GM12801 (cell line): ENCODE data around the gene OR13J1.

ENCODE experiments used
- TF ChIP-seq, protein P1 (sequence below): IDR thresholded peaks from one replicate; pipeline ENCODE4 v1.5.1; 2011; ENCODE audit warnings: control low read depth; ENCODE audit not compliant: insufficient read length; ENCODE audit errors: extremely low read depth

The OR13J1 gene, protein sequence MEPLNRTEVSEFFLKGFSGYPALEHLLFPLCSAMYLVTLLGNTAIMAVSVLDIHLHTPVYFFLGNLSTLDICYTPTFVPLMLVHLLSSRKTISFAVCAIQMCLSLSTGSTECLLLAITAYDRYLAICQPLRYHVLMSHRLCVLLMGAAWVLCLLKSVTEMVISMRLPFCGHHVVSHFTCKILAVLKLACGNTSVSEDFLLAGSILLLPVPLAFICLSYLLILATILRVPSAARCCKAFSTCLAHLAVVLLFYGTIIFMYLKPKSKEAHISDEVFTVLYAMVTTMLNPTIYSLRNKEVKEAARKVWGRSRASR

DNA sequence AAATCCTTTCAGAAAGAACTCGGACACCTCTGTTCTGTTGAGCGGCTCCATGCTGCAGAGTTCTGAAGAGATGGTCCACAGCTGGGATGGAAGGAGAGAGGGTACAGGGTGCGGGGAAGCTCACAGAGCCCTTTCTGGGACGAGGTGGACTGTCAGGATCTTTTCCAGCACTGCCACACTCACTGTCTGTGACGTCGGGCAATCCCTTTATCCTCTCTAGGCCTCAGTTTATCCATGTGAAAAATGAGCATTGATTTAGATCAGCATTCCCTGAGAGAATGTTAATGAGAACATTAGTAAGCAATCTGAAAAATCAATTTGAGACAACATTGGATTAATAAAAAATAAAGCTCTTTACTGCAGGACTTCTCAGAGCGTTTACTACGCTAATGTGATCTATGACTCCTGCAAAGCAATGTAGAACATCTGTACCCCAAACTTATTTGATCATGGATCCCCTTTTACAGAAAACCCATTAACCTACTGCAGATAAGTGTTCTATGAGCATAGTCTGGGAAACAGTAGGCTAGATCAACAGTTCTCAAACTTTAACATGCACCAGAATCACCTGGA, at the start of gene OR13J1:
TSS of gene OR13J1 (minus strand) at position 51 of the 573 bp plus-strand sequence. CDS start at position 51, 0 bp downstream.
- TF ChIP-seq, protein P1, sequence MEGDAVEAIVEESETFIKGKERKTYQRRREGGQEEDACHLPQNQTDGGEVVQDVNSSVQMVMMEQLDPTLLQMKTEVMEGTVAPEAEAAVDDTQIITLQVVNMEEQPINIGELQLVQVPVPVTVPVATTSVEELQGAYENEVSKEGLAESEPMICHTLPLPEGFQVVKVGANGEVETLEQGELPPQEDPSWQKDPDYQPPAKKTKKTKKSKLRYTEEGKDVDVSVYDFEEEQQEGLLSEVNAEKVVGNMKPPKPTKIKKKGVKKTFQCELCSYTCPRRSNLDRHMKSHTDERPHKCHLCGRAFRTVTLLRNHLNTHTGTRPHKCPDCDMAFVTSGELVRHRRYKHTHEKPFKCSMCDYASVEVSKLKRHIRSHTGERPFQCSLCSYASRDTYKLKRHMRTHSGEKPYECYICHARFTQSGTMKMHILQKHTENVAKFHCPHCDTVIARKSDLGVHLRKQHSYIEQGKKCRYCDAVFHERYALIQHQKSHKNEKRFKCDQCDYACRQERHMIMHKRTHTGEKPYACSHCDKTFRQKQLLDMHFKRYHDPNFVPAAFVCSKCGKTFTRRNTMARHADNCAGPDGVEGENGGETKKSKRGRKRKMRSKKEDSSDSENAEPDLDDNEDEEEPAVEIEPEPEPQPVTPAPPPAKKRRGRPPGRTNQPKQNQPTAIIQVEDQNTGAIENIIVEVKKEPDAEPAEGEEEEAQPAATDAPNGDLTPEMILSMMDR = no peak

DNA sequence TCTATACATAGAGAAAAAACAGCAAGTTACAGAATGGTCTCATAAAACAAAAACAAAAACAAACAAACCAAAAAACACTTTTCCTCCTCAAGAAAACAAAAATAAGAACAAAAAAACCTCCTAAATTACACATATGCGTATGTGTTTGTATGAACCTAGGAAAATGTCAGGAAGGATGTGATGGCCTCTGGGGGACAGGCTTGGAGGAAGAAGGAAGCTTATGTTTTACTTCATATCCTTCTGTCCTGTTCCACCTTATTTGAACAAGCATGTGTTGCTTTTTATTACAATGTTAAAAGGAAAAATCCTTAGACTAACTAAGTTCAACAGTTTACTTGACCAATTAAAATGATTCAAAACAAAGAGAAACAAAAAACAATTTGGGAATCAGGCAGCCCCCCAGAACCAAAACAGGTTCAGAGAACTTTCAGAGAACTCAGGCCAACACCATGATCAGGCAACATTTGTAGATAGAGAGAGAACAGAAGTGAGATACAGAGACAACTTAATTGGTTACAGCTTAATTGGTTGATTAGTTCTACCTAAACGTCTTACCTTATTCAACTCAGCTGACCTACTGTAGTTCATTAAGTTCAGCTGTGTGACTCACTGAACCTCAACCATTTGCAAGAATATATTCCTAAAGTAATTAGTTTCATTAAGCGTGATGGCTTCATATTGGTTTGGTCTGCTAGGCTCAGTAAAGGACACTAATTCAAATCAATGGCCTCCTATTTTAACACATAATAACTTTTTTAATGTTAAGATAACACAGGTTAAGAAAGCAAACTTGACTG, 49.2 kb upstream of the OR13J1 start:
- TF ChIP-seq, protein P1 = no peak

DNA sequence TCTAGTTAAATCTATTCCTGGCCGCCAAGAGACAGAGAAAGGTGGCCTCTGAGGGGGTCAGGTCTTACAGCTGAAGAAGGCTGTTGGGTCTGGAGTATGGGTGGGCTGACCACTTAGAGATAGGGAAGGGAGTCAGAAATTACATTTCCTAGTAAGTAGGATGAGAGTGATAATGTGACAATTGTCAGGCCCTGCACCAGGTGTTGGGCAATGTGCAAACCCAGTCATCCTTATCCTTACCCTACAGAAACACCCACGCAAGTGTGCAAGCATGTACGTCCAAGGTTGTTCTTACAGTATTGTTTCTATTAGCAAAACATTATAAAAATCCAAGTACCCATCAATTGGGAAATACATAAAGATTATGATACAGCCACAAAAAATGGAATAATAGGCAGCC, 48.6 kb upstream of the OR13J1 start:
- TF ChIP-seq, protein P1 = no peak

DNA sequence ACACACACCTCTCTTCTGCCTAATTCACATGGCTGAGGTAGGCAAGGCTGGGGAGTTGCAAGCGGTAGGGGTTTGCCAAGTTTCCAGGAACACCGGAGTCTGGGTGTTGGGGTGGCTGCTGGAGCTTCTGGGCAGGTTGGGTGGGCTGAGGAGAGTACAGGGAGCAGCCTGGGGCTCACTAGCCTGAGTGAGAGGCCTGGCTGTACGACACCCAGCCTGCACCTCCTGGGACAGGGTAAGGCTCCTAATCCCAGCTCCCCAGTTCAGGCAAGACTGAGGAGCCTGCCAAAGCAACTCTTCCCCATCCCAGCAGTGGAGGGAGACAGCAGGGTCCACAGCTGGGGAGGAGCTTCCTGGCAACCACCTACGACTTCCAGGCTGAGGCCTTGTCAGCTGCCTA, 47.1 kb upstream of the OR13J1 start:
- TF ChIP-seq, protein P1 = no peak

DNA sequence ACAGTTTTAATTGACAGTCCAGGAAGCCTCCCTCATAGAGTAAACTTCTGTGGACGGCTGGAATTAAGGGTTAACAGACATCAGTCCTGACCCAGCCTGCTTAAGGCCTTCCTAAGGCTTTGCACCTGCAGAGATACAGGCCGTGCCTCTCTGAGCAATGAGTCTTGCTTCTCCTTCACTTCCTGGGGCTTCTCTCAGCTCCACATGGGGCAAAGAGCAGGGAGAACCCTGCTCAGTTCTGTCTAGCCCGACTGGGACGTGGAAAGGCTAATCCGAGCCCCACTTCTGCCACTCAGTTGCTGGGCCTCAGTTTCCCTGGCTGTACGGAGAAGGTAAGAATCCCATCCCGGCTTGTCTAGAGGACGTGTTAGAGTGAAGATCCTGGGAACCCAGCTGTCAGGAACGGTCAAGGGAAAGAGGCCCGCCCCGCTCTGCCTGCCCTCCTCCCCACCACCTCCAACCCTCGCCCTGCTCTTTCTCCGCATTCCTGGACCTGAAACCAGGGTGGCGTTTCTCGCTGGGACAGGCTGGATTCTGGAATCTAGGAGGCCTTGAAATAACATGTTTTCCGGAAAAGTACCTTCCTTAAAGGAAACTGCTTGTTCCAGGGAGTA, 45.6 kb upstream of the OR13J1 start:
- TF ChIP-seq, protein P1 = no peak

DNA sequence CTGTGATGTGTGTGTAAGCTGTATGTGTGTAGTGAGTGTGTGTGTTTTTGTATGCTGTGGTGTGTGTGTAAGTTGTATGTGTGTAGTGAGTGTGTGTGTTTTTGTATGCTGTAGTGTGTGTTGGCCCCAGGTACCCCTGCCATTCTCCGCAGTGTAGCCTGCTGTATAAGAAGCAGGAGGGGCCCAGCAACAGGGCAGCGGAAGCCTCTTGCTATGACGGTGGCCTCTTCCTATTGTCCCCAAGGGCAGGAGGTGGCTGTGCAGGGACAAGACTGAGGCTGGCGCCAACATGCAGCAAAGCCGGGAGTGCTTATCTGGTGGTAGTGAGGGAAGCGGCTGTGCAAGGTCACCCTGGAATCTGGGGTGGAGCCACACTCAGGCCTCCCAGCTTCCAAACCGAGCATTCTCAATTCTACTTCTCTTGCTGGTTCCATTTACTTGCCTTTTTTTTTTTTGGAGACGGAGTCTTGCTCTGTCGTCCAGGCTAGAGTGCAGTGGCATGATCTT, 44.2 kb upstream of the OR13J1 start:
- TF ChIP-seq, protein P1 = no peak
